HG03442 (cell line): ENCODE data around the gene ERVMER34-1.

Source experiments
- ATAC-seq: cut with Tn5 transposase; IDR thresholded peaks from one replicate; pipeline ENCODE4 v1.9.1; 2021; ENCODE audit warnings: mild to moderate bottlenecking, moderate library complexity; ENCODE audit not compliant: unreplicated experiment

Gene ERVMER34-1

DNA sequence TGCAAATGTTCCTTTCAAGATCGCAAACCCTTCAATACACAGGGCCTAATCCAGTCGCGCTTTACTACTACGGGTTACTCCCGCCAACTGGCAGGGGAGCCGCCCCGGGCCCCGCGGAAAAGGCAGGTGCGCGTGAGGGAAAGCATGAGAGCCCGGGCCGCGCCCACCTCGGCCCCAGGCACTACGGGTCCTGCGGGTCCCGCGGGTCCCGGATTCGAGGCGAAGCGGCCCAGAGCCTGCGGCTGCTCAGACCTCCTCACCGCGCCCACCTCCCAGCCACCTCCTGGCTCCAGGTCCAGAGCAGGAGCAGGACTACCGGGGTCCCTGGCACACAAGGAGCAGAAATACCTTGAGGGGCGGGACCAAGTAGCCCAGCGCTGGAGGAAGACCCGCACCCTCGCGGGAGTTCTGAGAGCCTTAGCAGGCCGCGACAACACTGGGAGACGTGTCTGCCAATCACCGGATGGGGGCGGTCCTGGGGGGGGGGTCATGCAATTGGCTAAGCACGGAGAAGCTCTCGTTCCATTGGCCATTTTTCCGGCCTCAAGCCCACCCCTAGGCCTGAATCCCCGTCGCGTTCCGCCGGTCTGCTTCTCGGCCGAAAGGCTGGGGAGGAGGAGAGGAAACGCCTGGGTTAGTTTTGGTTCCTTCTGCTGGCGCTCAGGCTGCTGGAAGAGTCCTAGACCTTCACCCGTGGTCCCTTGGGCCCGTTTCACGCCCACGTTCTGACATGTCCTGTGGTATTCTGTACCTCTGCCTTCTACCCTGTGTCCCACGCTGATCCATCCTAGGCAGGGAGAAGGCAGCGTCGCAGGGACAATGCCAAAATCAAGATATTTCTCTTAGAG is 29.0 kb downstream of the ERVMER34-1 start:
- peak; percentile 94 for ATAC-seq

DNA sequence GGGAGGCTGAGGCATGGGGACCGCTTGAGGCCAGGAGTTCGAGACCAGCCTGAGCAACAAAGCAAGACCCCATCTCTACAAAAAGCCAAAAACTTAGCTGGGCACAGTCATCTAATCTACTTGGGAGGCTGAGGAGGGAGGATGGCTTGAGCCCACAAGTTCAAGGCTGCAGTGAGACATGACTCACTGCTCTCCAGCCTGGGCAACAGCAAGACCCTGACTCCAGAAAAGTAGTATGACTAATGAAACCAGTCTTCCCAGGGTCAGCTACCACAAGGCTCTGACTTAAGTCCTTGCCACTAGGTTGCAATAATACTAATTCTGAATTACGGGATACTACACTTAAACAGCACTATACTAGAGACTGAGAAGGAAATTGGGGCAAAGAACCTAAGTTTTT is 33.1 kb downstream of the ERVMER34-1 start:
- no peak for ATAC-seq

DNA sequence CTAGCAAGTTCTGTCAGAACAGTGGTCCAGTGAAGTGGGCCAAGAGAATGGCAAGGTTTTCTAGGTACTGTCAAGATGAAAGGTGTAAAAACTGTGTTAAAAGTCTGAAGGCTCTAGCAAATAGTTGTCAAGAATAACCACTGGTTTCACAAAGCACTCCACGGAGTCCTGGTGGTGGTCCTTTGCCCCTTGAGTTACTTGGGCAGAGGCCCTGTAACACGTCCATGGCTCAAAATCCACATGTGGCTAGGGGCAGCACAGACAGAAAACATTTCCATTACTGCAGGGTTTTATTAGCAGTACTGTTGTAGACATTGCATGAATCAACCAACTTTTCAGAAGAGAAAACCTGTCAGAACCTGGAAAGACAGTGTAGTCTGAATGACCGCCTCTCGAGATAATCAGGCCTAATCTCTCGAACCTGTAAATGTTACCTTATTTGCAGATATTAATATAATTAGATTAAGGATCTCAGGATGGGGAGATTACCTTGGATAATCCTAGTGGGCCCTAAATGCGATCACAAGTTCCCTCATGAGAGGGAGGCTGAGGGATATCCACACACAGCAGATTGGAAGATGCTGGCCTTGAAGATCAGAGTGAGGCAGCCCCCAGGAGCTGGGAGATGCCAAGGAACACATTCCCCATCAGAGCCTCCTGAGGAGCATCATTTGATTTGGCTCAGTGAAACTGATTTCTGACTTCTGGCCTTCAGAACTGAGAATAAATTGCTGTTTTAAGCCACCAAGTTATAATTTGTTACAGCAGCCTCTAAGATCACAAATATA is 34.7 kb downstream of the ERVMER34-1 start:
- no peak for ATAC-seq

DNA sequence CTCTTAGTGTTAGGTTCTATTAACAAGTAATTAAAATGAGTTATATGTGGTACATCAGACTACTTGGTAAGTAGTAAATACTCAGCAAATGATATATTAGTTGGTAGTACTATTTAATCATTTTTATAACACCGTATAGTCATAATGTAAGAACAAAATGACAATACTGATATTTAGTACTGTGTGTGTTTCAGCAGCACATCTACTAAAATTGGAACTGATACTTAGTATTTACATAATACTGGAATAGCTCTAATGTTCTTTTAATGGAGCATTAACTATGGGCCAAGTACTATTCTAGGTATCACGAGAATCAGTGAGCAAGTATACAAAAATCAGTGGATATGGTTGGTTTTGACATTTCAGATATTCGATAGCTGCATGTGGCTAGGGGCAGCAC is 35.3 kb downstream of the ERVMER34-1 start:
- ATAC-seq = no peak

DNA sequence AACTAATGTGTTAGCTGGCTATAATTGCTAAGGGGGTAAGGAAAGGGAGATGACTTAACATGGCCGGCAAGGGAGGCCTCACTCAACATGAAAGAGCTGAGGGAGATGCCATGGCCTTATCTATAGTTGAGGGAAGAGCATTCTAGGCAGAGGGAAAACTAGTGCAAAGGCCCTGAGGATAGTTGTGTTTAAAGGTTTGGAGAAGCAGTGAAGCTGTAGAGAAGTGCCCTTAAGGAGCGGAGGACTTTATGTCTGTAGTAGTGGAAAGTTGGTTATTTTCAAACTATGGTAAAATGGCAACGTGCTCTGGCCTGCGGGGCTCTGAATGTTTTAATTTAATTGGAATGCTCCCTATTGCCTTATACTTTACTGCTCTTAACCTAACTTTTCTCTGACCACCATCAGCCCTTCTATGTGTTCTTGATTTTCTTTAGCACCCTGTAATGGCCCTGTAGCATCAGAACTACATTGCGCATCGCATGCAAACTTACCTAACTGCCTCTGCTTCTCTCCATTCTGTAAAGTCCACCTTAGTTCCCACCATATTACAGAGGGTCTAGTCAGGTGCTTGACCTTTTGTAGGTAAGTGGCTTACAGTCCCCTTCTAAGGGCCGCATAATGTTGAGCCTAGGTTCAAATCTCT is 35.8 kb downstream of the ERVMER34-1 start:
- ATAC-seq = no peak

DNA sequence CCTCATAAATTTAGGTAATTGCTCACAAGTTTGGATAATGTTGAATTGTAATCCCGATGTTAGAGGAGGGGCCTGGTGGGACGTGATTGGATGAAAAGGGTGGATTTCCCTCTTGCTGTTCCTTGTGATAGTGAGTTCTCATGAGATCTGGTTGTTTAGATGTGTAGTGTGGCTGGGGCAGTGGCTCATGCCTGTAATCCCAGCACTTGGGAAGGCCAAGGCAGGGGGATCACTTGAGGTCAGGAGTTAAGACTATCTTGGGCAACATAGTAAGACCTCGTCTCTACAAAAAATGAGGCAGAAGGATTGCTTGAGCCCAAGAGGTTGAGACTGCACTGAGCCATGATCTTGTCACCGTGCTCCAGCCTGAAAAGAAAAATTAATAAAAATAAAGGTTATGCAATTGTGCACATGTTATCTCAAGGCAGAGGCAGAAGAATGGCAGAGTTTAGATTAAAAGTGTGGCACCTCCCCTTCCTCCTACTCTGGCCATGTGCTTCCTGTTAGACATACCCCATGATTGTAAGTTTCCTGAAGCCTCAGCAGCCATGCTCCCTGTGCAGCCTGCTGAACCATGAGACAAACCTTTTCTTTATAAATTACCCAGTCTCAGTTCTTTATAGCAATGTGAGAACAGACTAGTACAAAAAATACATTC is 36.5 kb downstream of the ERVMER34-1 start:
- no peak for ATAC-seq

DNA sequence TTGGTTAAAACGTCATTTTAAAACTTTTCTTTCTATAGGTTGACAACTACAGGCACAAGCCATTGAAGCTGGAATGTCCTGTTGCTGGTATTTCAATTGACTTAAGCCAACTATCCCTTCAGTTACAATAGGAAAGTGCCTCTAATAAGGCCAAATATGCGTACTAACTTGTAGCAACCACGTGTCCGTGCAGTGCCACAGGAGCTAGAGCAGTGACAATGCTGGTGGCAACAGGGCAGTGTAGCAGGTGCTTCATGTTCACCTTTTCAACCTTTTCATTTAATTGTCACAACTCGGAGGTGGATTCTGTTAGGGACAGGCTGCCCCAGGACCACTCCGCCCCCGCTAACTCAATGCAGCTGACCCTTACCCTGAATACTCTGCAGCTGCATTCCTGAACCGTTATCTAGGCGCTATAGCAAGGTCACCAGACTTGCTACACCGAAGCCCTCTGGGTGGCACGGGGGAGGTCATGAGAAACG is 37.7 kb downstream of the ERVMER34-1 start:
- no peak for ATAC-seq

DNA sequence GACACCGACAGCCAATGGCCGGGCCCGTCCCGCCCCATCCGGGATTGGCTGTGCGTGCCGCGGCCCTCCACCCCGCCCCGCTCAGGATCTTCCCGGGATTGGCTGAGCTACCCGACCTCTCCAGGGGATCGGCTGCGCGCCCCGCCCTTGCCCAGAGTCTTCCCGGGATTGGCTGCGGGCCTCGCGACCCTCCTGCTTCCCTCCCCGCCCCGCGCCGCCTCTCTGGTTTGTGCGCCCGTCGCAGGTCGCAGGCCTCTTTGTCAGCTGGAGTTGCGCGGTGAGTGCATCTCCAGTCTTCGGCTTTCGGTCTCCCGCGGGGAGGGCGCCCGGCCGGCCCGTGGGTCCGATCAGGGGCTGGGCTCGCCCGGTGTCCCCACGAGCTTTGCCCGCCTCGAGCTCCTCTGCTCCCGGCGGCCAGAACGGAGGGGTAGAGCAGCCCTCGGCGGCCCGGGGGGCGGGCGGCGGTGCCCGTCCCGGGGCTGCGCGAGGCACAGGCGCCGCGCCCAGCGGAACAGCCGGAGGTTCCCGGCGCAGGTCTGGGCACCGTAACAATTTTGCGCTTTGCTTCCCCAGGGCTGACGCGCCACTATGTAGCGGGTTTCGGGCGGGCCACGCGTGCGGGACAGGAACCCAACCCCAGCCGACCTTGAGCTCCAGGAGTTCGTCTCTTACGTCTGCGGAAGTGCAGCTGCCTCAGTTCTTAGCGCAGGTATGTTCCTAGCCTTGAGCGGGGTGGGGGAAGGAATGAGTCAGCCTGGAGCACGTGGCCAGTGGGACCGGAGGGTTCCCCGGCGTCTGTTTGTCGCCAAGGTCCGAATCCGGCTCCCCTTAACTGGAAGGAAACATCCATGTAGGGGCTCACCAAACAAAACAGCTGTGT is 38.7 kb downstream of the ERVMER34-1 start:
- ATAC-seq = peak; percentile 89

DNA sequence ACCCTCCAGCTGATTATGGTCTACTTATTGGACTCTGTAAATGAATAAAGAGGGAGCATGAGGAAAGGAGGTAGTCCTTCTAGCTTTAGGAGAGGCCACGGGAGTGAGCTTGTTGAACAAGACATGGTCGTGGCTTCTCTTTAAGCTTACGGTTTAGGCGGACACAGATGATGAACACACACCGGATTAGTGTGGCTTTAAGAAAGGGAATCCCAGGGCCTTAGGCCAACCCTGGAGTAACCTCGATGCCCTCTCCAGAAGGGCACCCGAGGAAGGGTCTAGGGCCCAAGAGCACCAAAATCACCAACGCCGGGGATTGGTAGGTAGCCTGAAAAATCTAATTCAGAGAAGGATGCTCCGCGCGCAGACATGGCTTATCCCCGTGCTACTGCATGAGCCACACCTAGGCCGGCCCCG is 39.4 kb downstream of the ERVMER34-1 start:
- peak; percentile 1 for ATAC-seq

DNA sequence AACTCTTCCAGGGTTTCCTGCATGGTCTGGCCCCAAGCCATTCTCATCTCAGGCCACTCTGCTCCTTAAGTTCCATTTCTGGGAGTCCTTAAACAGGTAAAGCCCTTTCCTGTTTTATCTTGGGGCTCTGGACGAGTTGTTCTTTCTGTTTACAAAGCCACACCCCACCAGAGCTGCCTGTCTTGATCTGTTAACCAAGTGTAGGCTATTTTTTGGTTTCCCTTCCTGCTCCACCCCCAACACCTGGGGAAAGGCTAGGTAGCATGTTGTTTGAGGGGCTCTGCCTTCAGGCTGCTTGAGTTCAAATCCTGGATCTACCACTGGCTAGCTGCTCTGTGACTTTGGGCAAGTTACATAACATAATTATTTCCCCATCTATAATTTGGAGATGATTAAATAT is 40.0 kb downstream of the ERVMER34-1 start:
- no peak for ATAC-seq

DNA sequence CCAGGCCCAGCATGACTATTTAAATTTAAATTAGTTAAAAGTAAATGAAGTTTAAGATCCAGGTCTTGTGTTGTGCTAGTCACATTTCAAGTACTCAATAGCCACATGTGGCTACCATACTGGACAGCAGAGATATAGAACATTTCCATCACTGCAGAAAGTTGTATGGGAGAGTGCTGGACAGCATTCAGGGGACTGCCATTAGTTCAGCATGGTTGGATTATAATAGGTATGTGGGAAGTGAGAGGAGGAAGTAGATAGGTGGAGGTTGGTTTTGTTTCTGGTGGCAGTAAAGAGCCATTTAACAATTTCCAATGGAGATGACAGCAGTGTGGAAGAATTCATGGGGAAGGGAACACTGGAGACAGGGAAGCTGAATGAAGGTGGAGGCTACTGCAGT is 42.1 kb downstream of the ERVMER34-1 start:
- no peak for ATAC-seq

DNA sequence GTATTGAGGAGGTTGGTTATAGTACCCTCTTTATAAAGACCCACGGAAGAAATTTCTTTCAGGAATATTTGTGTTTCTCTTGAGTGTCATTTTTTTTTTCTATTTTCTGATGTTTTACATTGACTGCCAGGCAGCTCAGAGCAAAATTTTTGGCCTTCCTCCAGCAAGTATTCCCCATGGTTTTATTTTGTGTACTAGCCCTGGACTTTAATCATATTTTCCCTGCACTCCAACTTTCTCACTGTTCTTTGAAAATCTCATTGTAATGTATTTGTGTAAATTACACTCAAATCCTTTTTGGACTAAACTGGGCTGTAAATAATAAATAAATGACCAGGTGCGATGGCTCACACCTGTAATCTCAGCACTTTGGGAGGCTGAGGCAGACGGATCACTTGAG is 46.6 kb downstream of the ERVMER34-1 start:
- no peak for ATAC-seq

DNA sequence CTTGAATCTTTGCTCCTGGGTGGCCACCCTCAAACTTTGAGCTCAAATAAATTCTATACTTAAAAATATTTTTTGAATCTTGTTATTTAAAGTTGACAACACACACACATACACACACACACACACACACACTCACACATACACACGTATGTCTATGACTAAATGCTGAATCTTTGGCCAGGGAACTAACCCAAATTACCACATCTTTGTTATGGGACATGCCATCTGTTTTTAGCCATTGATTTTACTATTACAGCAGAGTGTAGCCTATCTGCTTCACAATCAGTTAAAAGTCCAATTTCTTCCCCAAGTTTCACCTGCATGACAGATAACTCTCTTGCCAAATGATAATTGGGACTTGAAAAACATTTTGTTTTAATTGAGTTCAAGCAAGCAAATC is 47.1 kb downstream of the ERVMER34-1 start:
- ATAC-seq = no peak

DNA sequence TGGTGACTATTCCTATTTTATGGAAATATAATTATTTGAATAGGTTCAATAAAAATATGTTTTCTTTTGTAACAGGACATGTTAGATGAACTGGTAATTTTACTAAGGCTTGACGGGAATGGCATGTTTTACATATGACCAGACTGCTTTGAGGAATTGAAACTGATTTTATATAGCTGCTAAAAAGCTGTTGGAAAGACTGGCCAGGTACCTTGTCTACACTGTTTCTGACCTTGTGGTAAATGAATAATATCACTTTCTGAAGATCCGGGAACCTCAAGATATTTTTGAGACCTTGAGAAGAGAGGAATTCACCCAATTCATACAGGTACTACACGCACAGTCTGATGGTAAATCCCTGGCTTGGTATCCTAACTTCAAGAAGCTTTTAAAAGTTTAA is 50.0 kb downstream of the ERVMER34-1 start:
- peak; percentile 95 for ATAC-seq

DNA sequence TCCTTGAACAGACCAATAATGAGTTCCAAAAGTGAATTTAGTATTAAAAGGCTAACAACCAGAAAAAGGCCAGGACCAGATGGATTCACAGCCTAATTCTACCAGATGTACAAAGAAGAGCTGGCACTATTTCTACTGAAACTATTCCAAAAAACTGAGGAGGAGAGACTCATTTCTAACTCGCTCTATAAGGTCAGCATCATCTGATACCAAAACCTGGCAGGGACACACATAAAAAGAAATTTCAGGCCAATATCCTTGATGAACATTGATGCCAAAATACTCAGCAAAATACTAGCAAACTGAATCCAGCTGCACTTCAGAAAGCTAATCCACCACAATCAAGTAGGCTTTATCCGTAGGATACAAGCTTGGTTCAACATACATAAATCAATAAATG is 56.3 kb downstream of the ERVMER34-1 start:
- no peak for ATAC-seq

DNA sequence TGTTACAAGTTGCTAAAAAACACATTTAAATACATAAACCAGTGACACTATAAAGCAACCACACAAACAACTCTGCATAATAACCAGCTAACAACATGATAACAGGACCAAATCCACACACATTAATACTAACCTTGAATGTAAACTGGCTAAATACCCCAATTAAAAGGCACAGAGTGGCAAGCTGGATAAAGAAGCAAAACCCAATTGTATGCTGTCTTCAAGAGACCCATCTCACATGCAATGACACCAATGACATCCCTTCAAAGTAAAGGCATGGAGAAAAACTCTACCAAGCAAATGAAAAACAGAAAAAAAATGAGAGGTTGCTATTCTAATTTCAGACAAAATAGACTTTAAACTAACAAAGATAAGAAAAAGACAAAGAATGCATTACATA is 57.7 kb downstream of the ERVMER34-1 start:
- no peak for ATAC-seq
